ENCODE results near the gene PEDS1.
"Not testable (repeated sequence)": the region's sequence is repeated elsewhere in the genome, so short reads cannot be mapped to it uniquely, and the experiment has no call there.

Gene PEDS1

DNA sequence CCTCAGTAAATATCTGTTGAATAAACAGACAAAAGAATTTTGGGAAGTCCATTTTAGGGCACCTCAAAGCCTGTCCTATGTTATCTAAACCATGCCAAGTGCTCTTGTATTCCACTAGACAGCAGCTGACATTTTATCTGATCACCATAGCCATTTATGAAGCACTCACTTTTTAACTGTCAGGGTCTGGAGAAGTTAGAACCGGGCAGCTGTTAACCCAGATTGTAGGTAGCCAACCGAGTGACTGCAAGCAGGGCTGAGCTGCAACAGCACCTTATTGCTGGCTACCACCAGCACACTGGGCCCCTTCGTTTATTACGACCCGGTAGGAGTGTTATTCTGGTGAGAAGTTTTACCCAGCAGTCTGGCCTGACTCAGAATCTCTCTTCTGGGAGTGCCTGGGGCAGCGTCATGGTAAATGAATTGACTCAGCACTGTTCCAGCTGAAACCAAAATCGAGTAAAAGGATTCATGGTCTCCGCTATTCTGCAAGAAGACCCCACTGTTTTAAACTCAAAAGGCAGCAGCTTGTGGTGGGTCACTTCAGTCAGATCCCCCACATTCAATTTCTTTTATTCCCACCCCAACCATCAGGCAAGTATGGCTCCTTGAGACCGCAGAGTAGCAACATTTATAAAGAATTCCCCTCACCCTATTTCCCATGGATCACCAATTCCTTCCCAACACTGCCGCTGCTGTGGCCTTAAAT lies 42.2 kb downstream of the PEDS1 start:
- no peak for DNase-seq

DNA sequence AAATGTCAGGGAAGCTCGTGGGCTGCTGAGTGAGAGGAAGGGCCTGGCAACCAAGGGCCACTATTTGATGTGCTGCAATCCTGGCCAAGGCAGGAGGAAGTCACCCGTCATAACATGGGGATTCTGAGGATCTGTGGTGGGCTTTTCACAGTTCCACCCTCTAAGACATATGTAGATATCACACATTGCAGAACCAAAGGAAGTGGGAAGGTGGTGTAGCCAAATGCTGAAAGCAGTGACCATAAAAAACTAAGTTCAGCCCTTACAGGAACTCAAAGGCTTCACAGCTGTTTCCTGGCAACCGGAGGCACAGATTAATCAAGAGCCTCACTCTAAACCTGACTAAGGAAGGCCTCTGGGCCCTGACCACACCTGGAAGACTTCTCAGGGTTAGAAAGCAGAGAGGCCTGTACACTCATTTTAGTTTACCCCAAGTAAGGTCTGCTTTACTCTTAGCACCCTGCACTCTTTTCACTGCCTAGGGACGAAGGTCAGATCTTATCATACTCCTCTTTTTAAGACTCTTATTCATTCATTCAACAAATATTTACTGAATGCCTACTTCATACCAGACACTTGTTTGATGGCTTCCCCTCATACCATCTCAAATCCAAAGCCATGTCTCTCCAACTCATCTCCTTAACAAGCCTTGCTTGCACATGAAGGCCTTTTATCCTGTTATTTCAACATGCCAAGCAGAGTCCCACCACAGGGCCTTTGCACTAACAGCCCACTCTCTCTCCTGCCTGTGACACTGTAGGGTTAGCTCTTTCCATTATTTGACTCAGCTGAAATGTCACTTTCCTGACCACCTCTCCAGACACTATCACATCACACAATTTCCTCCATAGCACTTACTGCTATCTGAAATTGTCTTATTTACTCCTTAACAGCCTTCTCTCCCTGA lies 43.1 kb downstream of the PEDS1 start:
- no peak for DNase-seq

DNA sequence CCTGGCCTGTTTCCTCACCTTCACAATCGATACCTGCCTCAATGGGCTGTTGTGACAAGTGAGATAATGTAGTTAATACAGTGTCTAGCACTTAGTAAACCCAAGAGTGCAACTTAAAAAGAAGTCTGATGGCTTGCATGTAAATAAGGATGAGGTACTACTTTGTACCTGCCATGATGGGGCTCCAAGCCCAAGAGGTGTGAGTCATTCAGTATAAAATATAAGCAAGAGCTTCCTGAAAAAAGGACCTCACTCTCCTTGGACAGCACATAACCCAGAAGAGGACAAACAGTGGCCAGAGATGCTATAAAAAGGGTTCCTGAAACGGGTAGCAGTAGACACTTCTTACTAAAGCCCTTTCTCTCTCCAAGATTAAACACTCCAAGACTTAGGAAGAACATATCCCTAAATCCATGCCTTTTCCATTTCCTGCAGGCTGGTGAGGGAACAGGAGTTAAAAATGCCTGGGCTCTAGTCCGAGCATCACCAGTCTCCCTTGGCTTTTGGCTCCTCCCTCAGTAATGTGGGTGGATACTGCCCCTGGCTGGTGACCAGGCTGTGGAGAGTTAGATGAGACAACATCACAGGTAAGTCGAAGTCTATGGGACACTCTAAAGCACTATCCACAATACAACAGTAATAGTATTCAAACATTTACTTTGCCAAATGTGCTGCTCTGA lies 44.8 kb downstream of the PEDS1 start:
- DNase-seq = no peak

DNA sequence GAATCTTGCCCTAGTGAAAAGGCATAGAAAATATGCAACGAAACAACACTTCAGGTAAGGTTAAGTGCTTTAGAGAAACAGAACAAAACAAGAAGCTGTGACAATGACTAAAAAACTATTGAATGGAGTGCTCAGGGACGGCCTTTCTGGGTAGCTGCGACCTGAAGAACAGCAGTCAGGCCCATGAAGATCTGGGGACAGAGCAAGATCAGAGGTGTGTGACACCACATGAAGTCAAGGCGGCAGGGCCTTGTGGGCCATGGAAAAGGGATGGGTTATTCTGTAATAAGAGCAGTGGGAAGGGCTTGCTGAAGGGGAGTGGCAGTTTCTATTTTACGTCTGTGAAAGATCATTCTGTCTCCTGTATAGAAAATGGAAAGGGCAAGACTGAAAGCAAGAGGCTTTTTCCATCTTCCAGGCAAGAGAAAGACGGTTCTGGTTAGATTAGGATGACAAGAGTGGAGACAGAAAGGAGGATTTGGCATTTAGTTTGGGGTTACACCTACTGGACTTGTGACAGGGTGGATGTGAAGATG lies 45.7 kb downstream of the PEDS1 start:
- no peak for DNase-seq

DNA sequence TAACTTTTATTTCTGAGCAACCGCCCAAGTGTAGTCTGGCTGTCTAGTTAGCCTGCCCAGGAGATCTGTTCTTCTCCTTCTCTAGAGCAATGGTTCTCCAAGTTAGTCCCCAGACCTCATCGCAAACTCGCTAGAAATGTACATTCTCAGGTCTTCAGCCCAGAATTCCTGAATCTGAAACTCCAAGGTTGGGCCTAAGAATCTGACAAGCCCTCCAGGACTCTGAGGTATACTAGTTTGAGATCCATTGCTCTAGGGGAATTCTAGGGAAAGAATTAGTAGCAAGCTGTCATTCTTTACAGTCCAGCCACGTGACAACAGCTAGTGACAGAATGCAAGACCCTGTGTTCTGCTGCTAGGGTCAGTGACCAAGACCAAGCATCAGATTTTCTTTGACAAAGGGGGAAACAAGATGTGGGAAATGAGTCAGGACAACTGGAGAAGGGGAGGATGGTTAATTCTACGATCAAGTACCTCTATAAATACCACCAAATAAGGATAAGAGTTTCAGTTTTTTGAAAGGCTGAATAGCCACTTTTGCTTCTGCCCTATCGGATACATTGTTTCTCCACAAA lies 46.4 kb downstream of the PEDS1 start:
- DNase-seq = no peak

DNA sequence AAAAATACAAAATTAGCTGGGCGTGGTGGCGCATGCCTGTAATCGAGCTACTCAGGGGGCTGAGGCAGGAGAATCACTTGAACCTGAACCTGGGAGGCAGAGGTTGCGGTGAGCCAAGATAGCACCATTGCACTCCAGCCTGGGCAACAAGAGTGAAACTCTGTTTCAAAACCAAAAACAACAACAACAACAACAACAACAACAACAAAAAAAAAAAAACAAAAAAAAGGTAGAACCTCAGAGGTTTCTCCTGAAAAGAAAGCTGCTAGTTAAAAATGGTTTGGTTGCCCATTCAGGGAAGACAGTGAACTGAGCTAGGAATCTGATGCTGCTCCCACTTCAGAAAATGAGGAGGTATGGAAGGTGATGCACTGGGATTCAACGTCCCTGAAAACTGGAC lies 46.9 kb downstream of the PEDS1 start:
- not testable (repeated sequence) for DNase-seq

Data from NCI-H1930 (cell line).